ENCODE measurements around the gene UTS2B.

UTS2B gene

GRCh38 chr3:191324936-191325335, 5.4 kb downstream of the UTS2B start:
- DNase-seq (ENCODE audit: low spot score), result no peak
- no peaks in the 10 kb centered on the region for H3K9me3 Mint-ChIP-seq
- peaks cover 13% of the 10 kb centered on the region for H3K27me3 Mint-ChIP-seq (ENCODE audit: low read depth)
- no peaks in the 10 kb centered on the region for H3K36me3 Mint-ChIP-seq (ENCODE audit: low read depth)
- peaks cover 6% of the 10 kb centered on the region for H3K4me1 Mint-ChIP-seq (ENCODE audit: low read depth)
- H3K4me3 Mint-ChIP-seq, result no peak overlapping the region
- no peak overlapping the region for H3K27ac Mint-ChIP-seq

- Mint-ChIP-seq H3K9me3 (peaks cover 3% of the 10 kb centered on the region), H3K4me1 (ENCODE audit: low read depth) (no peaks in the 10 kb centered on the region), H3K27ac (no peak overlapping the region), H3K36me3 (ENCODE audit: low read depth) (no peaks in the 10 kb centered on the region), H3K4me3 (no peak overlapping the region), H3K27me3 (ENCODE audit: low read depth) (peaks cover 5% of the 10 kb centered on the region)
- no peak for DNase-seq (ENCODE audit: low spot score)
These were observed 9.1 kb downstream of the UTS2B start for GRCh38 chr3:191321019-191321767.

- peaks cover 5% of the 10 kb centered on the region for H3K27me3 Mint-ChIP-seq (ENCODE audit: low read depth)
- H3K4me1 Mint-ChIP-seq (ENCODE audit: low read depth), result no peaks in the 10 kb centered on the region
- H3K27ac Mint-ChIP-seq, result no peak overlapping the region
These were observed 10.0 kb downstream of the UTS2B start for GRCh38 chr3:191320316-191320715.

GRCh38 chr3:191316876-191317603, 13.3 kb downstream of the UTS2B start:
- no peak overlapping the region for H3K4me3 Mint-ChIP-seq
- peaks cover under 1% of the 10 kb centered on the region for H3K27me3 Mint-ChIP-seq (ENCODE audit: low read depth)
- H3K9me3 Mint-ChIP-seq, result peaks cover 3% of the 10 kb centered on the region
- DNase-seq (ENCODE audit: low spot score), result no peak
- no peak overlapping the region for H3K27ac Mint-ChIP-seq
- H3K36me3 Mint-ChIP-seq (ENCODE audit: low read depth), result no peaks in the 10 kb centered on the region
- H3K4me1 Mint-ChIP-seq (ENCODE audit: low read depth), result no peaks in the 10 kb centered on the region

More at GRCh38 chr3:191320316-191320715, 10.0 kb downstream of the UTS2B start:
- Mint-ChIP-seq H3K9me3 (peaks cover 3% of the 10 kb centered on the region), H3K4me3 (no peak overlapping the region), H3K36me3 (ENCODE audit: low read depth) (no peaks in the 10 kb centered on the region)
- DNase-seq (ENCODE audit: low spot score), result no peak

GRCh38 chr3:191314109-191314728, 16.1 kb downstream of the UTS2B start:
- H3K4me3 Mint-ChIP-seq, result no peak overlapping the region

GRCh38 chr3:191313296-191313695, 17.0 kb downstream of the UTS2B start:
- no peak for DNase-seq (ENCODE audit: low spot score)
- Mint-ChIP-seq H3K27me3 (ENCODE audit: low read depth) (no peaks in the 10 kb centered on the region), H3K4me3 (no peak overlapping the region), H3K9me3 (peaks cover 3% of the 10 kb centered on the region), H3K36me3 (ENCODE audit: low read depth) (no peaks in the 10 kb centered on the region), H3K27ac (no peak overlapping the region), H3K4me1 (ENCODE audit: low read depth) (no peaks in the 10 kb centered on the region)

More at GRCh38 chr3:191314109-191314728, 16.1 kb downstream of the UTS2B start:
- no peak overlapping the region for H3K27ac Mint-ChIP-seq
- no peak for DNase-seq (ENCODE audit: low spot score)
- H3K36me3 Mint-ChIP-seq (ENCODE audit: low read depth), result no peaks in the 10 kb centered on the region
- H3K27me3 Mint-ChIP-seq (ENCODE audit: low read depth), result no peaks in the 10 kb centered on the region
- peaks cover 3% of the 10 kb centered on the region for H3K9me3 Mint-ChIP-seq
- no peaks in the 10 kb centered on the region for H3K4me1 Mint-ChIP-seq (ENCODE audit: low read depth)

GRCh38 chr3:191307341-191307740, 23.0 kb downstream of the UTS2B start:
- H3K4me3 Mint-ChIP-seq, result no peak overlapping the region

GRCh38 chr3:191306428-191306827, 23.9 kb downstream of the UTS2B start:
- H3K27me3 Mint-ChIP-seq (ENCODE audit: low read depth), result no peaks in the 10 kb centered on the region
- H3K4me3 Mint-ChIP-seq, result no peak overlapping the region
- H3K9me3 Mint-ChIP-seq, result no peaks in the 10 kb centered on the region
- no peaks in the 10 kb centered on the region for H3K4me1 Mint-ChIP-seq (ENCODE audit: low read depth)
- DNase-seq (ENCODE audit: low spot score), result no peak
- H3K36me3 Mint-ChIP-seq (ENCODE audit: low read depth), result no peaks in the 10 kb centered on the region
- H3K27ac Mint-ChIP-seq, result no peak overlapping the region

More at GRCh38 chr3:191307341-191307740, 23.0 kb downstream of the UTS2B start:
- H3K4me1 Mint-ChIP-seq (ENCODE audit: low read depth), result no peaks in the 10 kb centered on the region
- H3K36me3 Mint-ChIP-seq (ENCODE audit: low read depth), result no peaks in the 10 kb centered on the region
- H3K9me3 Mint-ChIP-seq, result no peaks in the 10 kb centered on the region
- H3K27me3 Mint-ChIP-seq (ENCODE audit: low read depth), result no peaks in the 10 kb centered on the region
- no peak for DNase-seq (ENCODE audit: low spot score)
- no peak overlapping the region for H3K27ac Mint-ChIP-seq

- no peak overlapping the region for H3K4me3 Mint-ChIP-seq
- H3K36me3 Mint-ChIP-seq (ENCODE audit: low read depth), result no peaks in the 10 kb centered on the region
- H3K4me1 Mint-ChIP-seq (ENCODE audit: low read depth), result no peaks in the 10 kb centered on the region
- H3K27me3 Mint-ChIP-seq (ENCODE audit: low read depth), result no peaks in the 10 kb centered on the region
- H3K9me3 Mint-ChIP-seq, result no peaks in the 10 kb centered on the region
- no peak for DNase-seq (ENCODE audit: low spot score)
- H3K27ac Mint-ChIP-seq, result no peak overlapping the region
These were observed 26.7 kb downstream of the UTS2B start for GRCh38 chr3:191303596-191303995.

- H3K4me1 Mint-ChIP-seq (ENCODE audit: low read depth), result no peaks in the 10 kb centered on the region
- H3K27me3 Mint-ChIP-seq (ENCODE audit: low read depth), result no peaks in the 10 kb centered on the region
- H3K36me3 Mint-ChIP-seq (ENCODE audit: low read depth), result no peaks in the 10 kb centered on the region
- DNase-seq (ENCODE audit: low spot score), result no peak
- no peak overlapping the region for H3K27ac Mint-ChIP-seq
- H3K9me3 Mint-ChIP-seq, result no peaks in the 10 kb centered on the region
- H3K4me3 Mint-ChIP-seq, result no peak overlapping the region
These were observed 27.9 kb downstream of the UTS2B start for GRCh38 chr3:191302451-191302850.

- no peaks in the 10 kb centered on the region for H3K36me3 Mint-ChIP-seq (ENCODE audit: low read depth)
- no peak overlapping the region for H3K27ac Mint-ChIP-seq
- no peaks in the 10 kb centered on the region for H3K27me3 Mint-ChIP-seq (ENCODE audit: low read depth)
- H3K9me3 Mint-ChIP-seq, result no peaks in the 10 kb centered on the region
- no peak for DNase-seq (ENCODE audit: low spot score)
- H3K4me3 Mint-ChIP-seq, result no peak overlapping the region
- no peaks in the 10 kb centered on the region for H3K4me1 Mint-ChIP-seq (ENCODE audit: low read depth)
These were observed 28.4 kb downstream of the UTS2B start for GRCh38 chr3:191301782-191302411.

- Mint-ChIP-seq H3K4me1 (ENCODE audit: low read depth) (no peaks in the 10 kb centered on the region), H3K36me3 (ENCODE audit: low read depth) (no peaks in the 10 kb centered on the region), H3K4me3 (no peak overlapping the region), H3K9me3 (no peaks in the 10 kb centered on the region), H3K27me3 (ENCODE audit: low read depth) (no peaks in the 10 kb centered on the region), H3K27ac (no peak overlapping the region)
- no peak for DNase-seq (ENCODE audit: low spot score)
These were observed 29.3 kb downstream of the UTS2B start for GRCh38 chr3:191301017-191301416.

- no peaks in the 10 kb centered on the region for H3K27me3 Mint-ChIP-seq (ENCODE audit: low read depth)
- H3K27ac Mint-ChIP-seq, result no peak overlapping the region
- no peak for DNase-seq (ENCODE audit: low spot score)
- H3K36me3 Mint-ChIP-seq (ENCODE audit: low read depth), result no peaks in the 10 kb centered on the region
- no peaks in the 10 kb centered on the region for H3K9me3 Mint-ChIP-seq
- H3K4me1 Mint-ChIP-seq (ENCODE audit: low read depth), result no peaks in the 10 kb centered on the region
- no peak overlapping the region for H3K4me3 Mint-ChIP-seq
These were observed 29.9 kb downstream of the UTS2B start for GRCh38 chr3:191300422-191300821.

- Mint-ChIP-seq H3K9me3 (no peaks in the 10 kb centered on the region), H3K4me3 (no peak overlapping the region), H3K27ac (no peak overlapping the region), H3K36me3 (ENCODE audit: low read depth) (no peaks in the 10 kb centered on the region), H3K4me1 (ENCODE audit: low read depth) (no peaks in the 10 kb centered on the region), H3K27me3 (ENCODE audit: low read depth) (no peaks in the 10 kb centered on the region)
- no peak for DNase-seq (ENCODE audit: low spot score)
These were observed 31.5 kb downstream of the UTS2B start for GRCh38 chr3:191298846-191299245.

Measured in T-helper 2 cell treated with Interferon-gamma antibody and Interleukin-4, amounts not matched to agents 5 μg/mL and 100 μg/mL, for 36 hours (primary cell).